Keratinocyte (primary cell): ENCODE measurements around the gene PTPN20. TPM values are rescaled to one million over a fixed set of nuclear protein-coding genes. Genes with fewer than 3 reads are reported as not detected.
A peak's percentile ranks its signal among the peaks of the same experiment; 100 is the strongest.

Experiments used
- DNase-seq: peaks from one replicate; pipeline ENCODE4 v3.0.0-alpha.2; 2011; ENCODE audit warnings: low read depth, missing footprints, low spot score
- FAIRE-seq: peaks from 2 replicates; lab custom pipeline; 2011; peaks lifted over from hg19 to GRCh38; lab: Jason Lieb, UNC
- H2AFZ ChIP-seq: 2 replicates; pipeline ENCODE4 v1.6.0; 2012; ENCODE audit warnings: low read length, control low read depth, inconsistent platforms; ENCODE audit not compliant: control insufficient read depth
- H3K27ac ChIP-seq: 2 replicates; pipeline ENCODE4 v1.5.1; 2011; ENCODE audit warnings: low read length; ENCODE audit not compliant: control insufficient read depth, insufficient read depth
- H3K27me3 ChIP-seq: 3 replicates; pipeline ENCODE4 v1.6.0; 2011; ENCODE audit warnings: low read length; ENCODE audit not compliant: control insufficient read depth, insufficient read depth; ENCODE audit errors: extremely low read depth
- H3K36me3 ChIP-seq, 2 experiments: 2 replicates in 1 of 2; 3 replicates in 1 of 2; pipeline ENCODE4 v1.5.1; 2011; ENCODE audit warnings: low read length in 2 of 2, mild to moderate bottlenecking in 1 of 2; ENCODE audit not compliant: control insufficient read depth in 2 of 2, insufficient read depth in 2 of 2; ENCODE audit errors: extremely low read depth in 1 of 2
- H3K4me1 ChIP-seq: 3 replicates; pipeline ENCODE4 v1.5.1; 2011; ENCODE audit warnings: low read length; ENCODE audit not compliant: control insufficient read depth, insufficient read depth; ENCODE audit errors: extremely low read depth
- H3K4me2 ChIP-seq: 3 replicates; pipeline ENCODE4 v1.6.0; 2011; ENCODE audit warnings: low read depth, low read length; ENCODE audit not compliant: control insufficient read depth, insufficient read depth; ENCODE audit errors: extremely low read depth
- H3K4me3 ChIP-seq, 3 experiments: fragments of 200-600 bp in 1 of 3; sonication (generic) in 1 of 3; 2 replicates in 2 of 3; 3 replicates in 1 of 3; pipeline ENCODE4 v1.5.1; 2011 to 2016; ENCODE audit warnings: low read length in 3 of 3, mild to moderate bottlenecking in 3 of 3, control low read depth in 2 of 3, inconsistent platforms in 1 of 3, low read depth in 1 of 3, mixed read lengths in 1 of 3, mixed run types in 1 of 3, moderate library complexity in 1 of 3; ENCODE audit not compliant: control insufficient read depth in 2 of 3, insufficient read depth in 2 of 3; ENCODE audit errors: extremely low read depth in 1 of 3
- H3K79me2 ChIP-seq: 2 replicates; pipeline ENCODE4 v1.6.0; 2012; ENCODE audit warnings: low read length; ENCODE audit not compliant: control insufficient read depth, insufficient read depth
- H3K9ac ChIP-seq: 3 replicates; pipeline ENCODE4 v1.6.0; 2011; ENCODE audit warnings: low read length; ENCODE audit not compliant: control insufficient read depth, insufficient read depth; ENCODE audit errors: extremely low read depth
- H3K9me1 ChIP-seq: 3 replicates; pipeline ENCODE4 v1.6.0; 2011; ENCODE audit warnings: low read length; ENCODE audit not compliant: control insufficient read depth, insufficient read depth; ENCODE audit errors: extremely low read depth
- H3K9me3 ChIP-seq: 2 replicates; pipeline ENCODE4 v1.5.1; 2012; ENCODE audit warnings: low read depth, low read length; ENCODE audit not compliant: control insufficient read depth
- H4K20me1 ChIP-seq: 3 replicates; pipeline ENCODE4 v1.6.0; 2011; ENCODE audit warnings: low read length; ENCODE audit not compliant: control insufficient read depth, insufficient read depth; ENCODE audit errors: extremely low read depth
- CTCF ChIP-seq, 3 experiments: IDR thresholded peaks in 1 of 3; conservative IDR thresholded peaks in 1 of 3; optimal IDR thresholded peaks in 1 of 3; 2 replicates in 2 of 3; 3 replicates in 1 of 3; pipeline versions ENCODE3 to v1.5.1; 2011; ENCODE audit warnings: low read length in 3 of 3, mild to moderate bottlenecking in 3 of 3, moderate library complexity in 2 of 3, control low read depth in 1 of 3, inconsistent platforms in 1 of 3; ENCODE audit not compliant: insufficient read depth in 2 of 3; ENCODE audit errors: extremely low read depth in 1 of 3
- EZH2 ChIP-seq: IDR thresholded peaks from one replicate; pipeline ENCODE4 v1.6.1; 2012; ENCODE audit warnings: inconsistent platforms, mild to moderate bottlenecking, low read length, moderate library complexity
- dilution Hi-C: fragments of 300-500 bp; cut with MboI; formaldehyde crosslinking; loops from one replicate; pipeline ENCODE4 v1.7.0; 2020; ENCODE audit warnings: low sequenced_read_pairs; ENCODE audit not compliant: extremely low pct_ligation_motif_present
- polyA plus RNA-seq, 5 experiments: library from polyadenylated mRNA; depleted of rRNA in 3 of 5; stranded (reverse) in 3 of 5; stranded (forward) in 1 of 5; unstranded in 1 of 5; fragments of >200 nt; gene quantifications; 1 replicate in 1 of 5; 2 replicates in 3 of 5; 3 replicates in 1 of 5; pipeline versions ENCODE4 v1.2.1 to v1.2.3, GENCODE V29; 2011 to 2012; ENCODE audit warnings: missing spikeins in 2 of 5, low read depth in 1 of 5, low replicate concordance in 1 of 5

PTPN20 gene
- polyA plus RNA-seq, 1 donor (not counting 4 experiments of a cell fraction or from before 2014, with no cell fraction given), result 7.3 TPM

GRCh38 chr10:47021850-47022249 is 110.6 kb downstream of the PTPN20 start:
- Histone ChIP-seq H3K36me3 (no peaks in the 10 kb centered on the region), H4K20me1 (no peaks in the 10 kb centered on the region), H3K27me3 (no peaks in the 10 kb centered on the region), H2AFZ (no peak overlapping the region), H3K9ac (no peak overlapping the region), H3K9me3 (no peaks in the 10 kb centered on the region), H3K4me1 (no peaks in the 10 kb centered on the region), H3K4me2 (no peak overlapping the region), H3K27ac (no peak overlapping the region), H3K4me3 (no peak overlapping the region), H3K79me2 (no peaks in the 10 kb centered on the region), H3K9me1 (no peaks in the 10 kb centered on the region)
- DNase-seq, result no peak
- no peak for FAIRE-seq
- dilution Hi-C loops, result no loop called here
- TF ChIP-seq EZH2 (no peak), CTCF (optimal IDR thresholded peaks at IDR 0.05 in 1 of 3, IDR thresholded peaks at IDR 0.05 in 1 of 3, conservative IDR thresholded peaks at IDR 0.05 in 1 of 3; ENCODE audit: extremely low read depth in 1 of 3, insufficient read depth in 2 of 3, low read length in 3 of 3) (peak in 1 of 3 experiments; percentile 16)

DNA sequence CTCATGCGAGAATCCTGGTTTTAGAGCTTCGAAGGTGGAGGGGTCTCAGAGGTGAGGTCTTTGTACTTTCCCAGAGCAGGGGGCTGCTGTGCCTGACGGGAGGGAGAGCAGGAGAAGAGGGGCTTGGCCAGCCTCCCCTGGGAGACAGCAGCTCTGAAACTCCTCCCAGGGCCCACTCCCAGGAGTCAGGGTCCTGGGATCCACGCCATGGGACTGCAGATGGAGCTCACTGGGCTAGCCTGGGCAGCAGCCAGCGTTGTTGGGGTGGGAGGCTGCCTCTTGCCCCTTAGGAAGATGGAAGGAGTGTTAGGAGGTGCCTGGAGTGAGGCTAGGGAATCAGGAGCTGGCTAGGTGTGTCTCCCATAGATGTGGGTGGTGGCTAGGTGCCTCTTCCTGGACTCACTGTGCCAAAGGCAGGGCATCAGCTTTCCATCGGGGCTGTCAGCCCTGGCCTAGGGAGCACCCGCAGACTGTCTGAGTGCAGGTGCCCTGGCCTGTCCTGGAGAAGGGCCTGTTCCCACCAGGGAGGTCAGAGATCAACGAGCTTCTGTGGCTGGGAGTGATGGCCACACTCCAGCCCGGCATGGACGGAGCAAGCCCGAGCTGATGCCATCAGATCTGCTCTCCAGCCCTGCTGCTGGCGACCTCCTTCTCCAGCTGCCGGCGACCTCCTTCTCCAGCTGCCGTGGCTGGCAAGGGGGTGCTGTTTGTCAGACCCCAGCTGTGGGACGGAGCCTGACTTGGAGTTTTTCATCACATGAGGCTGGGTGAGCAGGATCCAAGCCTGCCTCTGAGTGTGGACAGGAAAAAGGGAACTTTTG is 111.3 kb downstream of the PTPN20 start:
- H3K27me3 ChIP-seq, result no peaks in the 10 kb centered on the region
- dilution Hi-C loops, result no loop called here
- no peaks in the 10 kb centered on the region for H3K4me1 ChIP-seq
- H3K9ac ChIP-seq, result no peak overlapping the region
- no peak overlapping the region for H3K4me3 ChIP-seq
- H3K4me2 ChIP-seq, result no peak overlapping the region
- no peak overlapping the region for H2AFZ ChIP-seq
- no peaks in the 10 kb centered on the region for H4K20me1 ChIP-seq
- no peaks in the 10 kb centered on the region for H3K9me3 ChIP-seq
- no peak overlapping the region for H3K27ac ChIP-seq
- TF ChIP-seq CTCF (optimal IDR thresholded peaks at IDR 0.05 in 1 of 3, IDR thresholded peaks at IDR 0.05 in 1 of 3, conservative IDR thresholded peaks at IDR 0.05 in 1 of 3; ENCODE audit: extremely low read depth in 1 of 3, insufficient read depth in 2 of 3, low read length in 3 of 3), result no peak
- TF ChIP-seq EZH2, result no peak
- DNase-seq (no peak), FAIRE-seq (no peak)
- H3K36me3 ChIP-seq, result no peaks in the 10 kb centered on the region
- H3K79me2 ChIP-seq, result no peaks in the 10 kb centered on the region
- H3K9me1 ChIP-seq, result no peaks in the 10 kb centered on the region
